ENCODE results near the gene RTEL1.

RTEL1 gene

DNA sequence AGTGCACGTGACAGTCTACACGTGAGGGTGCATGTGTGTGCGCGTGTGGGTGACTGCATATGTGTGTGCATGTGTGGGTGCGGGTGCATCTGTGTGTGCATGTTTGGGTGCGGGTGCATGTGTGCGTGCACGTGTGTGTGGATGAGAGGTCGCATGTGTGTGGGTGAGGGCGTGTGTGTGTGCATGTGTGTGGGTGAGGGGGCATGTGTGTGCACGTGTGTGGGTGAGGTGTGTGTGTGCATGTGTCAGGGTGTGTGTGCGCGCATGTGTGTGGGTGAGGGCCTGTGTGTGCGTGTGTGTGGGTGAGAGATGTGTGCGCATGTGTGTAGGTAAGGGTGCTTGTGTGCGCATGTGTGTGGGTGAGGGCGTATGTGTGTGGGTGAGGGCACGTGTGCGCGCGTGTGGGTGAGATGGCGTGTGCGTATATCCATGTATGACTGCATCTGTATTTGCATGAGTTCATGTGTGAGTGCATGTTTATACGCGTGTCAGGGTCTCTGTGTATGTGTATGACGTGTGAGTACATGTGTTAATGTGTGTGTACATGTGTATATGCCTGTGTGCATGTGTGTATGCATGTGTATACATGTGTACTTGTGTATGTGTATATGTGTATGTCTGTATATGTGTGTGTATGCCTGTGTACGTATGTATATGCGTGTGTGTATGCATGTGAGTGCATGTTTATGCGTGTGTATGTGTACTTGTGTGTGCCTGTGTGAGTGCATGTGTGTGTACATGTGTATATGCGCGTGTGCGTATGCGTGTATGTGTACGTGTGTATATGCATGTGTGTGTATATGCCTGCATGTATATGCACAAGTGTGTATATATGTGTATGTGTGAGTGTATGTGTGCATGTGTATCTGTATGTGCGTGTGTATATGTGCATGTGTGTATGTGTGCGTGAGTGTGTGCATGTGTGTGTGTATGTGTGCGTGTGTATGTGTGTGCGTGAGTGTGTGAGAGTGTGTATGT is 74.3 kb downstream of the RTEL1 start:
- no peak for DNase-seq

DNA sequence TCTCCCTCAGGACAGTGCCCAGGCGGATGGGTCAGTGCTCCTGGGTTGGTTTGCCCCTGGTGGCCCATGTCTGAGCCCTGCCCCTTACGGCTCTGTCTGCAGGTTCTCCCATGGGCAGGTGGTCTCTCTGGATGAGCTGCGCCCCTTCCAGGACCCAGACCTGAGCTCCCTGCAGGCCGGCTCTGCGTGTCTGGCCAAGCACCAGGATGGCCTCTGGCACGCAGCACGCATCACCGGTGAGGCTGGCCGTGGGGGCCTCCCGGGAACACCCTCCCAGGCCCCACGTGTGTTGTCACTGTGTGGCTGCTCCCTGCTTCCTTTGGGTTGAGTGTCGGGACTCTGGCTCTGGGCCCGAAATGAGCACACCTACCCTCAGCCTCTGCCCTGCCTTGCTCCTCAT is 75.0 kb downstream of the RTEL1 start:
- no peak for DNase-seq

DNA sequence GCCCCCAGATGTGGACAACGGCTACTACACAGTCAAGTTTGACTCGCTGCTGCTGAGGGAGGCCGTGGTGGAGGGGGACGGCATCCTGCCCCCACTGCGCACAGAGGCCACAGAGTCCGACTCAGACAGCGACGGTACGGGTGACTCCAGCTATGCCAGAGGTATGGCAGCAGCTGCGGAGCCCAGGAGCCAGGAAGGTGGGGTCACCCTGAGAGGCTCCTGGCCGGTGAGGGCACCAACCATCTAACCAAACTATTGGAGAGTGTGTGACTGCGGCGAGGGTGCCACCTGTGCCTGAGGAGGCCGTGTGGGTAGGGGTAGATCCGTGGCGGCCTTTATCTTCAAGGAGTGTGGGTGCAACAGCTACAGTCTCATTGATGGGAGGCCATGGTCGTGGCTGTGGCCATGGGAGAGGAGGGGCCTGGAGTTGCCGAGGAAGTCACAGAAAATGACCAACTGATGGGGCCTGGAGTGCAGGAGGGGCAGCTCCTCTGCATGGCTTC is 75.5 kb downstream of the RTEL1 start:
- no peak for DNase-seq

- no peak for DNase-seq
Measured at GRCh38 chr20:63734111-63734945, 76.2 kb downstream of the RTEL1 start.

- no peak for DNase-seq
Measured at GRCh38 chr20:63734946-63735858, 77.1 kb downstream of the RTEL1 start.

DNA sequence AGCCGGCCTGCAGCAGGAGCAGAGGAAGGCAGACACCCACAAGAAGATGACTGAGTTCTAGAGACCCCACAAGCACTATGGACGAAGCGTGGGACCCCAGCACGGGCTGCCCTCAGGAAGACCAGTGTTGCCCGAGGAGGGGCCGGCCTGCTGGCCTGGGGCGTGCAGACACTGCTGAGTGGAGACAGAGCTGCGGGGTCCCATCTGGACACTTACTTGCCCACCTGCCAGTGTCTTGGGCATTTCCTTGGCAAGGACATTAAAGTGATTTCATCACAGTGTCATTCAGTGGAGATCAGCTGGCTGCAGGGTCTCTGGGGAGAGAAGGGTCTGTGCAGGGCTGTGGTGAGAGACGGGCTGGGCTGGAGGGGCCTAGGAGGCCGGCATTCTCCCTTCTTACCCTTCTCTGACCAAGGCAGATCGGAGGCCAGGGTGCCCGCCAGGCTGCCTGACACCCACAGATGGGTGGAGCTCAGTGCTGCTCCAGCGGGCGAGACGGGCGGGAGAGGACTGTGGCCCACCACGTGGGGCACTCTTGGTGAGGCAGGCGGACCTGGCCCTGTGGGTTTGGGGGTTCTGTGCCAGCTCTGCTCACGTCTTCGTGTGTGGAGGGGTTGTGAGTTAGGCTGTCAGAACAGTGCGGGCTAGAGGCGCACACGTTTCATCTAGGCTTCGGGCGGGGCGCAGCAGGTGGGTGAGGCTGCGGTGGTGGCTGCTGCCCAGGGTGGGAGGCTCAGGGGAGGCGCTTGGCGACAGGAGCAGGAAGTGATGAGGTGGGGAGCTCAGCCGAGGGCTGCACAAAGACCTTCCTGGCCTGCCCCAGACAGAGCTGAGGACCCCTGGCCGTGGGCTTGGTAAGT is 78.0 kb downstream of the RTEL1 start, which contains the start of gene LIME1:
Gene LIME1 (plus strand): TSS at position 806 of the 860 bp plus-strand sequence. CDS start 886 bp downstream, outside the sequence.
- DNase-seq, result no peak

GRCh38 chr20:63736893-63737694 is 79.0 kb downstream of the RTEL1 start:
- DNase-seq, result no peak

DNA sequence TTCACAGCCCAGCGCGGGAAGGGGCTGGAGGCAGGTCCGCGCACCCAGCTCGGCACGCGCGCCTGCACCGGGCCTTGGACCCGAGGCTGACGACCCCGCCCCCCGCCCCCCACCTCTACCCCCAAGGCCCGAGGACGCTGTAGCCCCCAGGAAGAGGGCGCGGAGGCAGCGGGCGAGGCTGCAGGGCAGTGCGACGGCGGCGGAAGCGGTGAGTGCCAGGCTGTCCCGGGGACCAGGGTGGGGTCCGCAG is 79.5 kb downstream of the RTEL1 start:
- no peak for DNase-seq

- DNase-seq, result no peak
Measured at GRCh38 chr20:63737945-63738686, 80.0 kb downstream of the RTEL1 start.

- DNase-seq, result no peak
Measured at GRCh38 chr20:63738687-63739129, 80.6 kb downstream of the RTEL1 start.

GRCh38 chr20:63739130-63740069 is 81.3 kb downstream of the RTEL1 start, which contains the start of gene SLC2A4RG:
Gene SLC2A4RG, plus strand, starts transcription at chr20:63739776. Its CDS starts 137 bp downstream, at chr20:63739913.
- DNase-seq, result peak; percentile 71

- no peak for DNase-seq
Measured at GRCh38 chr20:63740070-63740626, 82.0 kb downstream of the RTEL1 start.

- DNase-seq, result peak; percentile 33
Measured at GRCh38 chr20:63740627-63741353, 82.7 kb downstream of the RTEL1 start.

DNA sequence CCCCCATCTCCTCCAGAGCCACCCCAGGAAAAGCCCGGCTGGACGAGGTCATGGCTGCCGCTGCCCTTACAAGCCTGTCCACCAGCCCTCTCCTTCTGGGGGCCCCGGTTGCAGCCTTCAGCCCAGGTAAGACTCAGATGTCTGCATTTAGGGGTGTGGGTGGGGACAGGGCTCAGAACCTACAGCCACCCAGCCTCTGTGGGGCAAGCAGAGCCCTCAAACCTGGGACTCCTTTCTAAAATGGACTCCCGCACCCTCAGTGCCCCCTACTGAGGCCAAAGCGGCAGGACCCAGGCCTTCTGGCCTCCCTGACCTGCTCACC is 83.2 kb downstream of the RTEL1 start:
- DNase-seq, result no peak

GRCh38 chr20:63741676-63742380 is 83.7 kb downstream of the RTEL1 start:
- DNase-seq, result no peak

DNA sequence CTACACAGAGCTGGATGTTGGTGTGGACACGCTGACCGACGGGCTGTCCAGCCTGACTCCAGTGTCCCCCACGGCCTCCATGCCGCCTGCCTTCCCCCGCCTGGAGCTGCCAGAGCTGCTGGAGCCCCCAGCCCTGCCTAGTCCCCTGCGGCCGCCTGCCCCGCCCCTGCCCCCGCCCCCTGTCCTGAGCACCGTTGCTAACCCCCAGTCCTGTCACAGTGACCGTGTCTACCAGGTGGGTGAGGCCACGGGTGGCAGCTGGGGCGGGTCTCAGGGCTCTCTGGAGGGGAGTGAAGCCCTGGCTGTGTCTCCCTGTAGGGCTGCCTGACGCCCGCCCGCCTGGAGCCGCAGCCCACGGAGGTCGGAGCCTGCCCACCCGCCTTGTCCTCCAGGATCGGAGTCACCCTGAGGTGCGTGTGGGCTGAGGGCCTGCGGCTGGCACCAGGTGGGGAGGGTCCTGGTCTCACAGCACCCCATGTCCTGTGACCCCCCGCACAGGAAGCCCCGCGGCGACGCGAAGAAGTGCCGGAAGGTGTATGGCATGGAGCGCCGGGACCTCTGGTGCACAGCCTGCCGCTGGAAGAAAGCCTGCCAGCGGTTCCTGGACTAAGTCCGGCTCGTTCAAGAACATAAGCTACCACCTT is 84.4 kb downstream of the RTEL1 start:
- DNase-seq, result no peak
